ENCODE measurements around the gene CD300LD. TPM values are rescaled to one million over a fixed set of nuclear protein-coding genes. Genes with fewer than 3 reads are reported as not detected.

CD300LD gene
- total RNA-seq, 3 donors from 2014 or later (not counting 1 experiment from before 2014, with no cell fraction given), result not detected

- no peak for TF ChIP-seq CTCF (IDR thresholded peaks at IDR 0.05)
- DNase-seq, result no peak
- H3K9me3 Mint-ChIP-seq, result no peaks in the 10 kb centered on the region
- Histone ChIP-seq H3K4me3 (ENCODE audit: low read length) (no peak overlapping the region), H3K27me3 (ENCODE audit: control insufficient read depth, insufficient read depth, low read length) (no peaks in the 10 kb centered on the region), H3K4me1 (ENCODE audit: control insufficient read depth, insufficient read depth, low read length) (peaks cover 5% of the 10 kb centered on the region), H3K27ac (ENCODE audit: low read length) (no peak overlapping the region), H3K9me3 (ENCODE audit: control insufficient read depth, insufficient read depth, low read length) (no peaks in the 10 kb centered on the region), H3K36me3 (ENCODE audit: control insufficient read depth, insufficient read depth, low read length) (no peaks in the 10 kb centered on the region)
- WGBS (ENCODE audit: insufficient coverage), result 72% methylated on average over 6 of the region's 6 CpGs
- intact Hi-C loops (cut with micrococcal nuclease), result no loop called here
- H3K4me3 Mint-ChIP-seq, result no peak overlapping the region
- no peaks in the 10 kb centered on the region for H3K36me3 Mint-ChIP-seq
- peaks cover 6 to 7% of the 10 kb centered on the region in 2 donors for H3K4me1 Mint-ChIP-seq
- peaks cover 0 to 2% of the 10 kb centered on the region in 2 donors for H3K27me3 Mint-ChIP-seq (ENCODE audit: low read depth in 2 of 2)
- H3K27ac Mint-ChIP-seq, result no peak overlapping the region
- no peak for ATAC-seq
Measured at GRCh38 chr17:74554909-74555308, 37.2 kb downstream of the CD300LD start.

DNA sequence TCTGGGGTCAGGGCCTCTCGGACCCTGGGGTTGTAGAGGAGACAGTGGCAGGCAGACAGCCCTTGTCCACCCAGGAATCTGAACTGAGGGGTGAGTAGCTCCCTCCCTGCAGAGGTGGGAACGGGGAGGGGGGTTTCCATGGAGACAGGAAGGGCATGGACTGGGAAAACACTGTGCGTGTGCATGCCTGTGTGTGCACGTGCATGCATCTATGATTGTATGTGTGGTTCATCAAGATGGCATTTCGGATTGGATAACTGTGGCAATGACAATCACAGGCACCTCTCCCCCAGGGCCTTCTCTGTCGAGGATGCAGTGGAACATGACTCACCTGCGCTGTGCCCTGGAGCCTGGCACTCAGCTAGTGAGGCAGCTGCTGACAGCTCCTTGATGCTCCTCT, 40.0 kb downstream of the CD300LD start:
- 69% methylated on average over 7 of the region's 7 CpGs for whole genome bisulfite sequencing (ENCODE audit: insufficient coverage)
- Histone ChIP-seq H3K4me3 (ENCODE audit: low read length) (no peak overlapping the region), H3K4me1 (ENCODE audit: control insufficient read depth, insufficient read depth, low read length) (peaks cover 12% of the 10 kb centered on the region), H3K27ac (ENCODE audit: low read length) (no peak overlapping the region), H3K9me3 (ENCODE audit: control insufficient read depth, insufficient read depth, low read length) (no peaks in the 10 kb centered on the region), H3K36me3 (ENCODE audit: control insufficient read depth, insufficient read depth, low read length) (no peaks in the 10 kb centered on the region), H3K27me3 (ENCODE audit: control insufficient read depth, insufficient read depth, low read length) (no peaks in the 10 kb centered on the region)
- no peak for TF ChIP-seq CTCF (IDR thresholded peaks at IDR 0.05)
- ATAC-seq (no peak), DNase-seq (no peak)
- Mint-ChIP-seq H3K27ac (no peak overlapping the region), H3K27me3 (ENCODE audit: low read depth in 2 of 2) (peaks cover 0 to 2% of the 10 kb centered on the region in 2 donors), H3K36me3 (no peaks in the 10 kb centered on the region), H3K9me3 (no peaks in the 10 kb centered on the region), H3K4me3 (no peak overlapping the region), H3K4me1 (peaks cover 9 to 13% of the 10 kb centered on the region in 2 donors)
- intact Hi-C loops (cut with micrococcal nuclease), result no loop called here

- Histone ChIP-seq H3K4me3 (ENCODE audit: low read length) (no peak overlapping the region), H3K36me3 (ENCODE audit: control insufficient read depth, insufficient read depth, low read length) (no peaks in the 10 kb centered on the region), H3K27ac (ENCODE audit: low read length) (no peak overlapping the region), H3K9me3 (ENCODE audit: control insufficient read depth, insufficient read depth, low read length) (no peaks in the 10 kb centered on the region), H3K4me1 (ENCODE audit: control insufficient read depth, insufficient read depth, low read length) (peaks cover 26% of the 10 kb centered on the region), H3K27me3 (ENCODE audit: control insufficient read depth, insufficient read depth, low read length) (no peaks in the 10 kb centered on the region)
- Mint-ChIP-seq H3K27me3 (ENCODE audit: low read depth in 2 of 2) (peaks cover 0 to 2% of the 10 kb centered on the region in 2 donors), H3K4me3 (no peak overlapping the region), H3K4me1 (peaks cover 20 to 25% of the 10 kb centered on the region in 2 donors), H3K27ac (no peak overlapping the region), H3K9me3 (no peaks in the 10 kb centered on the region), H3K36me3 (no peaks in the 10 kb centered on the region)
- DNase-seq (no peak), ATAC-seq (no peak)
- TF ChIP-seq CTCF (IDR thresholded peaks at IDR 0.05), result no peak
- 89% methylated on average over 15 of the region's 15 CpGs for WGBS (ENCODE audit: insufficient coverage)
- intact Hi-C loops (cut with micrococcal nuclease), result no loop called here
Measured at GRCh38 chr17:74550602-74551001, 41.5 kb downstream of the CD300LD start.

GRCh38 chr17:74549343-74549742, 42.7 kb downstream of the CD300LD start:
- no peak overlapping the region for H3K4me3 ChIP-seq (ENCODE audit: low read length)
- H3K27ac ChIP-seq (ENCODE audit: low read length), result no peak overlapping the region
- Mint-ChIP-seq H3K4me1 (peaks cover 31 to 38% of the 10 kb centered on the region in 2 donors), H3K27ac (no peak overlapping the region), H3K9me3 (no peaks in the 10 kb centered on the region), H3K27me3 (ENCODE audit: low read depth in 2 of 2) (peaks cover 0 to 2% of the 10 kb centered on the region in 2 donors), H3K4me3 (no peak overlapping the region), H3K36me3 (no peaks in the 10 kb centered on the region)
- WGBS (ENCODE audit: insufficient coverage), result 81% methylated on average over 7 of the region's 7 CpGs
- ATAC-seq (no peak), DNase-seq (no peak)
- no peaks in the 10 kb centered on the region for H3K9me3 ChIP-seq (ENCODE audit: control insufficient read depth, insufficient read depth, low read length)
- peaks cover 39% of the 10 kb centered on the region for H3K4me1 ChIP-seq (ENCODE audit: control insufficient read depth, insufficient read depth, low read length)
- no peaks in the 10 kb centered on the region for H3K27me3 ChIP-seq (ENCODE audit: control insufficient read depth, insufficient read depth, low read length)
- intact Hi-C loops (cut with micrococcal nuclease), result no loop called here
- TF ChIP-seq CTCF (IDR thresholded peaks at IDR 0.05), result no peak
- H3K36me3 ChIP-seq (ENCODE audit: control insufficient read depth, insufficient read depth, low read length), result no peaks in the 10 kb centered on the region

Measured in natural killer cell (primary cell).